Measurements from ENCODE around the gene FLVCR2.

FLVCR2 gene

GRCh38 chr14:75559045-75559444 is 19.4 kb upstream of the FLVCR2 start:
- no peak for DNase-seq

GRCh38 chr14:75559451-75560222 is 18.8 kb upstream of the FLVCR2 start:
- DNase-seq = no peak

DNA sequence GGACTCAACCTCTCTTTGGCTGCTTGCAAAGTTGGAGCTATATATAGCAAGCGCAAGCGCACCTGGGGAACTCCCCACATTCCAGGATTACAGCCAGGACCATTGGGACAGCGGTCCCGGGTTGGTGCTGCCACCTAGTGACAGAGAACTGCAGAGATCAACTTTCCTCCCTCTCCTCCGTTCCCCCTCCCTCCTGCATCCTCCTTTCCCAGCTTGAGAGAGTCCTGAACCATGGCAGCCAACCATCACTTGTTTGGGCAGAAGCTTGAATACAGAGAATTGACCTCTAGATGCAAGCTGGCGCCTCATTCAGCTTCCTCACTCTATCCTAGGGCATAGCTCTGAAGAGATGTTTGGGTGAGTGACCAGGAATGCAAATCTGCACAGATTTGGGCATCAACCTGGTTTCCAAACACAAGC is 17.4 kb upstream of the FLVCR2 start:
- DNase-seq = no peak

DNA sequence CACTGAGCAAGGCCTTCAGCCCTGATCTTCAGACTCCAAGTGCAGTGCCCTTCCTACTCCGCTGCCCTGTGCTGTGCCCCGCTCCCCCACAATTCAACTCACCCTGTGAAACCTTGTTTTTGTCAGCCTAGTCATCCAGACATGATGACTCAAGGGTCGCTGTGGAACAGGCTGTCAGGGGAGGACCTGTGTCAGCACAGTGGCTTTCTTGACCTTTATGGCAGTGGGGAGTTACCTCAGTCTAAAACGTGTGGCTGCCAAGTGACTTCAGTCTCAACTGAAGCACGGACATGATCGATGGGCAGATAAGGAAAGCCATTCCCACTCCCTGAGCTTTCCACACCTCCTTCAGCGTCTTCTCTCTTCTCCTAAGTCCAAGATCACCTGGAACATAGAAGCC is 16.3 kb upstream of the FLVCR2 start:
- DNase-seq = no peak

- DNase-seq = no peak
These were observed 15.9 kb upstream of the FLVCR2 start for GRCh38 chr14:75562489-75562888.

GRCh38 chr14:75563931-75564330 is 14.5 kb upstream of the FLVCR2 start:
- no peak for DNase-seq

- DNase-seq = no peak
These were observed 13.4 kb upstream of the FLVCR2 start for GRCh38 chr14:75565056-75565455.

DNA sequence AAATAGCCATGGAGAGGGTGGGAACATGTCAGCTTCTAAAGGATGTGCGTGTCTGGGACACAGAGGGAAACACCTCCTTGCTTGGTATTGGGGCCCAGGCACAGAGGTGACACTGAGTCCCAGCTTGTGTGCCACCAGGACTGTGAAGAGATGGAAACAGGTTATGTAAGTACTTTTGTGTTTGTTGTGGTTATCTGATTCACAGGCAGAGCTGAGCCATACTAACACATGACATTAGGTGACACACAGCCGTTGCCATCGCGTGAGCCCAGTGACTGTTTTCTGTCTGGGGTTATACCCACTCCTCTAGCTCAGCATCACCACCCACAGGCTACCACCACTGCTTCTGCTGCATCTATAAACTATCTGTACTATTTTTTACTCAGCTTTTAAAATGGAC is 12.1 kb upstream of the FLVCR2 start:
- no peak for DNase-seq

- no peak for DNase-seq
These were observed 11.7 kb upstream of the FLVCR2 start for GRCh38 chr14:75566752-75567151.

- DNase-seq = no peak
These were observed 10.3 kb upstream of the FLVCR2 start for GRCh38 chr14:75568140-75568539.

- no peak for DNase-seq
These were observed 9.6 kb upstream of the FLVCR2 start for GRCh38 chr14:75568791-75569190.

DNA sequence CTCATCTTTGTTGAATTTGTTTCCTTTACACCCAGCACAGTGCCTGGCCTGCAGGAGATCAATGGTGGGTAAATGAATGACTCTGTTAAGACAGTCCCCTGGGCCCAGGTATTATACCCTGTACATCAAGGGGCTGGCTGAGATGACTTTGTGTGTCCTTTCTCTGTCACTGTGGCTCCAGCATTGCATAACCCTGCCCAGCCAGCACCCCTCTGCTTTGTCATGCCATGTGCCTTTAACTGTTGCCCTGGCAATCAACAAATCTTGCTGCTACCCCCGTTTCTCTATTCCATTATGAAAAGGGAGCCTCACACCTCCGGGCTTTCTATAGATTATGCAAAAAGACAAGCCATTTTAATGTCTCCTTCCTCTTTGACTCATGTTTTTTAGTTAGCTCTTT is 7.6 kb upstream of the FLVCR2 start:
- DNase-seq = no peak

DNA sequence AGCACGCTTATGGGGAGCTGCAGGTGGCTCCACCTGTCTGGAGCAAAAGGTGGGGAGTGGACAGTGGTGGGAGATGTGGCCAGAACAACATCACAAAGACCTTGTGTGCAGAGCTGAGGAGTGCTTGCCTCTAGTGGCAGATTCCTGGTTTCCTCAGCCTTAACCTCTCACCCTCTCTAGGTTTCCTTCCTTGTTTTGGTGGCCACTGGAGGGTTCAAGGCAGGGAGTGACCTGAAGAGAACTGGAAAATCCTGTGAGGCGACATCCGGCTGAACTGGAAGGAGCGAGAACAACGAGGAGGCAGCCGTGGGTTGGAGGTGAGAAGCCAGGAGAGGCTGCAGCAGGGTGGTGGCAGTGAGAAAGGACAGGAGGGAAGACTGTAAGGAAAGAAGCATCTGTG is 6.3 kb upstream of the FLVCR2 start:
- no peak for DNase-seq

GRCh38 chr14:75577090-75577489 is 1.3 kb upstream of the FLVCR2 start:
- no peak for DNase-seq

- peak in 1 of 2 experiments; percentile 19 for DNase-seq
These were observed 705 bp upstream of the FLVCR2 start for GRCh38 chr14:75577729-75578101.

GRCh38 chr14:75578786-75579337 is 442 bp downstream of the FLVCR2 start:
- no peak for DNase-seq

- no peak for DNase-seq
These were observed 981 bp downstream of the FLVCR2 start for GRCh38 chr14:75579338-75579864.

DNA sequence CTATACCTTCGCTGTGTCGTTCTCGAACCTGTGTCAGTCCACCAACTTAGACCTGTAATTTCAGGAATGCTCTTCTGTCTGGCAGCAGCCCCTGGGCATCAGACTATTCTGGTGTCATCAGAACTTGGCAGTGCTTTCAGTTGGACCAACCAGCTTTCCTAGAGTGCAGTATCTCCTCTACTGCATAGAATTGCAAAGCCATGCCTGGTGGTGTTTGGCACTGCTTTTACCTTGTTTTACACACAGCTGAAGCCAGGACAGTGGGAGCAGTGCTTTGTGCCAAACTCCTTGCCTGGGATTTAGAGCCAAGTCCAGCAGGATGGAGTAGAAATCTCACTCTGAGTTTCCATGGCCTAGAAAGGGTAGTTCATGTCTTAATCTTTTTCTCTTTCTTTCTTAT is 1.5 kb downstream of the FLVCR2 start:
- peak; percentile 3 to 18 for DNase-seq

DNA sequence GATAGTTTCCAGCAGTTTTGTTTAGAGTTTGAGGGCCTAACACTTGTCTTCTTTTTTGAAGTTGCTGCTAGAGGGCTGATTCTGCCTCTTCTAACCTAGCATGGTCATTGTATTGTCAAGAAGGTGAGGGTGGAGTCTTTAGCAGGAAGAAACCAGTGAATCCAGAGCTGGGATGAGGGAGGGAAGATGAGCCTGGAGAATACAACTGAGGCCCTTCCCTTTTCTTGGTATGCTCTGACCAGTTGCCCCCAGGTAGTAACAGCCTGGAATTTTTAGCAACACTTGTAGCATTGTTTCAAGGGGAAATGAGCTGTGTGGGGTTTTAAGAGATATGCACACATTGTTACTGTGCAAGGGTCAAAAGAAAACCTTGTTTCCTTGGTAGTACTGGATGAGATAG is 9.0 kb downstream of the FLVCR2 start:
- no peak for DNase-seq

DNA sequence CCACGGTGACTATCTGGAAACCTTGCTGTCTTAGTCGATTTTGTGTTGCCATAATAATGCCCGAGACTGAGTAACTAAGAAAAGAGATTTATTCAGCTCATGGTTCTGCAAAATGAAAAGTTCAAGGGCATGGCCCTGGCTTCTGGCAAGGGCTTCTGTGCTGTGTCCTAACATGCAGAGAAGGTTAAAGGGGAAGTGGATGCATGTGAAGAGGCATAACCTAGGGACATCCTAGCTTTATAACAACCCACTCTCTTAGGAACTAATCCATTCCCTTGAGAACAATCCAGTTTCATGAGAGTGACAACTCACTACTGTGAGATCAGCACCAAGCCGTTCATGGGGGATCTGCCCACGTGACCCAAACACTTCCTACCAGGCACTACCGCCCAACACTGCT is 11.5 kb downstream of the FLVCR2 start:
- no peak for DNase-seq

- no peak for DNase-seq
These were observed 13.0 kb downstream of the FLVCR2 start for GRCh38 chr14:75591331-75591946.

DNA sequence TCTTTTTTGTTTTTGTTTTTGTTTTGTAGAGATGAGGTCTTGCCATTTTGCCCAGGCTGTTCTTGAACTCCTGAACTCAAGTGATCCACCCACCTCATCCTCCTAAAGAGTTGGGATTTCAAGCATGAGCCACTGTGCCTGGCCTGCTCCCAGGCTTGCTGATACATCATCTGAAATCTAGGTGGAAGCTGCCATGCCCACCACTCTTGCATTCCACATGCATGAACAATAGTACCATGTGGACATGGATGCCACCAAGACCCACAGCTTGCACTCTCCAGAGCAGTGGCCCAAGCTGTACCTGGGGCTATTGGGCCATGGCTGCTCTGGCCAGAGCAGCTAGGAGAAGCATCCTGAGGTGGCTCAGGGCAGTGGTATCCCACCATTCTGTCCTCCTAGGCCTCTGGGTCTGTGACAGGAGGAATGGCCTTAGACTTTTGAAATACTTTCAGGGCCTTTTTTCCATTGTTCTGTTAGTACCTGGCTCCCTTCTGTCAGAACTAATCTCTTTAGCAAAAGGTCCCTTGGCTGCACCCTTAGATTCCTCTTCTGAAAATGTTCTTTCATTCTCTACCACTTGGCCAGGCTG is 13.7 kb downstream of the FLVCR2 start:
- DNase-seq = no peak

DNA sequence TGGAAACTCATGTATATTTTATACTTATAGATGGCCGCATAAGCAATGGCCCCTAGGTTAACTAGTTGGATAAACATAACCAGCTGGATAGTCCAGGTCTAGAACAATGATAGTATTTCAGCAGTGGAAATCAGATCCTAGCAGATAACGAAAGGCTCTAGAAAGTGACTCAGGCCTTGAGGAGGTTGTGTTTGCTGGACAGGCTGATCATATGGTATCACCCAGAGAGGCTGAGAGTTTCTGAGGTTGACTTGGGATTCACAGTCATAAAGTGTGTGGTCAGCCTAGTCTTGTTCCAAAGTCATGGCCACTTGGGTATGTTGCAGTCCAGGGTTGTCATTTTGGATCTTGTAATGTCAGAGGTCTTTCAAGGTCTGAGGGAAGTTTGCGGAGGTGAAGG is 16.8 kb downstream of the FLVCR2 start:
- no peak for DNase-seq

DNA sequence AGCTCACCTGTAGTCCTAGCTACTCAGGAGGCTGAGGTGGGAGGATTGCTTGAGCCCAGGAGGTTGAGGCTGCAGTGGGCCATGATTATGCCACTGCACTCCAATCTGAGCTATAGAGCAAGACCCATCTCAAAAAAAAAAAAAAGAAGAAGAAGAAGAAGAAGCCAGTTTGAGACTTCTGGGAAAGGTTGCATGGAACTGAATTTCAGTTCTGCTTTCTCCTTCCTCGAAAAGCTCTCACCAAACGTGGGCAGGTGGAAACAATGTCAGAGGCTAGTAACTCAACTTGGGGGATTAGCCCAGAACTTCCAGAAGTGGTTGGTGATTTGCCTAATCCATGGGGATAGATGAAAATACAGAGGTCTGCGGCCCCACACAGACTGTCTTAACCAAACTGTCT is 18.7 kb downstream of the FLVCR2 start:
- no peak for DNase-seq
